BLaER1 treated with 17β-estradiol and CSF1 and Interleukin-3, amounts not matched to agents 10 nM and 100 nM (cell line): ENCODE data around the gene TPSG1.
"Not testable (repeated sequence)": the region's sequence is repeated elsewhere in the genome, so short reads cannot be mapped to it uniquely, and the experiment has no call there.

Experiments
- H3K27ac ChIP-seq, 11 experiments: shearing (Covaris generic); formaldehyde crosslinking; 2 replicates each; pipeline ENCODE4 v1.8.1; 2022
- H3K27me3 ChIP-seq, 11 experiments: shearing (Covaris generic); formaldehyde crosslinking; 2 replicates each; pipeline ENCODE4 v1.8.1; 2022
- H3K36me3 ChIP-seq, 11 experiments: shearing (Covaris generic); formaldehyde crosslinking; 2 replicates each; pipeline ENCODE4 v1.8.1; 2022
- H3K4me1 ChIP-seq, 10 experiments: shearing (Covaris generic); formaldehyde crosslinking; 2 replicates each; pipeline ENCODE4 v1.8.1; 2022
- H3K4me2 ChIP-seq, 11 experiments: shearing (Covaris generic); formaldehyde crosslinking; 2 replicates each; pipeline ENCODE4 v1.8.1; 2022
- H3K4me3 ChIP-seq, 10 experiments: shearing (Covaris generic); formaldehyde crosslinking; 2 replicates each; pipeline ENCODE4 v1.8.1; 2022
- H3K9ac ChIP-seq, 11 experiments: shearing (Covaris generic); formaldehyde crosslinking; 2 replicates each; pipeline ENCODE4 v1.8.1; 2022
- H3K9me3 ChIP-seq, 11 experiments: shearing (Covaris generic); formaldehyde crosslinking; replicated peaks in 1 of 11; 2 replicates each; pipeline ENCODE4 v1.8.1; 2022
- H4K20me1 ChIP-seq, 11 experiments: shearing (Covaris generic); formaldehyde crosslinking; 2 replicates each; pipeline ENCODE4 v1.8.1; 2022
- Cebpa-rat ChIP-seq, 11 experiments: shearing (Covaris generic); IDR thresholded peaks; 2 replicates each; pipeline ENCODE4 v1.8.1; 2022

Gene TPSG1

GRCh38 chr16:1258906-1259759 lies 34.1 kb upstream of the TPSG1 start:
- no peak for TF ChIP-seq Cebpa-rat (IDR thresholded peaks at IDR 0.05)
- Histone ChIP-seq H3K4me1 (peaks cover 0 to 27% (median 18%) of the 10 kb centered on the region in 10 experiments; a peak in 13 of 20 replicates), H3K4me3 (peak overlapping the region in 2 of 10 experiments; percentile 18 to 51; a peak in 2 of 20 replicates), H3K36me3 (no peaks in the 10 kb centered on the region), H3K4me2 (peak overlapping the region; percentile 5 to 87 (median 58); a peak in 20 of 22 replicates), H3K27me3 (peaks cover 64 to 79% (median 72%) of the 10 kb centered on the region in 11 experiments), H3K9me3 (no peaks in the 10 kb centered on the region), H4K20me1 (peaks cover 0 to 66% (median 24%) of the 10 kb centered on the region in 11 experiments; a peak in 15 of 22 replicates), H3K27ac (no peak overlapping the region), H3K9ac (peak overlapping the region in 3 of 11 experiments; percentile 5 to 66 (median 19); a peak in 2 of 22 replicates)

GRCh38 chr16:1258225-1258600 lies 33.1 kb upstream of the TPSG1 start:
- Histone ChIP-seq H3K36me3 (no peaks in the 10 kb centered on the region), H3K4me1 (peaks cover 0 to 27% (median 18%) of the 10 kb centered on the region in 10 experiments; a peak in 13 of 20 replicates), H3K27me3 (peaks cover 61 to 71% (median 65%) of the 10 kb centered on the region in 11 experiments), H3K9me3 (no peaks in the 10 kb centered on the region), H3K27ac (no peak overlapping the region), H3K9ac (no peak overlapping the region), H3K4me3 (no peak overlapping the region), H4K20me1 (peaks cover 0 to 57% (median 24%) of the 10 kb centered on the region in 11 experiments; a peak in 15 of 22 replicates), H3K4me2 (no peak overlapping the region)
- no peak for TF ChIP-seq Cebpa-rat (IDR thresholded peaks at IDR 0.05)

- no peaks in the 10 kb centered on the region for H3K36me3 ChIP-seq
- H3K27ac ChIP-seq: no peak overlapping the region
- peaks cover 0 to 52% (median 24%) of the 10 kb centered on the region in 11 experiments; a peak in 15 of 22 replicates for H4K20me1 ChIP-seq
- H3K9me3 ChIP-seq: no peaks in the 10 kb centered on the region
- H3K4me1 ChIP-seq: peaks cover 0 to 27% (median 18%) of the 10 kb centered on the region in 10 experiments; a peak in 13 of 20 replicates
- no peak overlapping the region for H3K9ac ChIP-seq
- no peak for TF ChIP-seq Cebpa-rat (IDR thresholded peaks at IDR 0.05)
- H3K4me3 ChIP-seq: no peak overlapping the region
- H3K4me2 ChIP-seq: no peak overlapping the region
- H3K27me3 ChIP-seq: peaks cover 56 to 68% (median 59%) of the 10 kb centered on the region in 11 experiments
These were observed 32.6 kb upstream of the TPSG1 start for GRCh38 chr16:1257561-1258224.

- no peak for TF ChIP-seq Cebpa-rat (IDR thresholded peaks at IDR 0.05)
- peaks cover 0 to 27% (median 18%) of the 10 kb centered on the region in 10 experiments; a peak in 13 of 20 replicates for H3K4me1 ChIP-seq
- peaks cover 0 to 44% (median 24%) of the 10 kb centered on the region in 11 experiments; a peak in 15 of 22 replicates for H4K20me1 ChIP-seq
- peaks cover 48 to 60% (median 52%) of the 10 kb centered on the region in 11 experiments for H3K27me3 ChIP-seq
- no peaks in the 10 kb centered on the region for H3K9me3 ChIP-seq
- H3K9ac ChIP-seq: no peak overlapping the region
- H3K36me3 ChIP-seq: no peaks in the 10 kb centered on the region
- no peak overlapping the region for H3K4me3 ChIP-seq
- H3K27ac ChIP-seq: no peak overlapping the region
- H3K4me2 ChIP-seq: no peak overlapping the region
These were observed 31.8 kb upstream of the TPSG1 start for GRCh38 chr16:1256874-1257322.

- H3K9ac ChIP-seq, H3K36me3 ChIP-seq, H3K4me3 ChIP-seq, H3K27ac ChIP-seq, H3K9me3 ChIP-seq: not testable (repeated sequence)
- peaks cover 0 to 26% (median 17%) of the 10 kb centered on the region in 10 experiments; a peak in 13 of 20 replicates for H3K4me1 ChIP-seq
- H3K27me3 ChIP-seq: peaks cover 43 to 55% (median 46%) of the 10 kb centered on the region in 11 experiments
- peaks cover 0 to 39% (median 20%) of the 10 kb centered on the region in 11 experiments; a peak in 15 of 22 replicates for H4K20me1 ChIP-seq
- H3K4me2 ChIP-seq: peak overlapping the region in 2 of 11 experiments; percentile 34 to 57; a peak in 1 of 22 replicates
These were observed 31.3 kb upstream of the TPSG1 start for GRCh38 chr16:1256296-1256873.

- peak within 1 kb of the TSS in 6 of 11 experiments; percentile 11 to 57 (median 35); a peak in 9 of 22 replicates for H3K4me2 ChIP-seq
- not testable (repeated sequence) for H3K36me3 ChIP-seq, H3K9me3 ChIP-seq, H3K9ac ChIP-seq, H3K4me3 ChIP-seq, H3K27ac ChIP-seq
- H3K4me1 ChIP-seq: peaks cover 0 to 22% (median 13%) of the 10 kb centered on the region in 10 experiments; a peak in 13 of 20 replicates
- peaks cover 0 to 30% (median 16%) of the 10 kb centered on the region in 11 experiments; a peak in 14 of 22 replicates for H4K20me1 ChIP-seq
- H3K27me3 ChIP-seq: peaks cover 34 to 50% (median 38%) of the 10 kb centered on the region in 11 experiments
These were observed 30.4 kb upstream of the TPSG1 start, which contains the start of gene TPSD1 for GRCh38 chr16:1255276-1256122. Gene TPSD1 (plus strand): TSS chr16:1256069. CDS start chr16:1256281, 212 bp downstream.

- H4K20me1 ChIP-seq: peaks cover 0 to 23% (median 10%) of the 10 kb centered on the region in 11 experiments; a peak in 12 of 22 replicates
- not testable (repeated sequence) for H3K9me3 ChIP-seq, H3K27ac ChIP-seq, H3K36me3 ChIP-seq, H3K4me3 ChIP-seq, H3K4me2 ChIP-seq, H3K9ac ChIP-seq
- H3K4me1 ChIP-seq: peaks cover 0 to 22% (median 13%) of the 10 kb centered on the region in 10 experiments; a peak in 13 of 20 replicates
- H3K27me3 ChIP-seq: peaks cover 27 to 43% (median 31%) of the 10 kb centered on the region in 11 experiments
These were observed 29.8 kb upstream of the TPSG1 start for GRCh38 chr16:1254821-1255220.

GRCh38 chr16:1253701-1254364 lies 28.8 kb upstream of the TPSG1 start:
- not testable (repeated sequence) for H3K4me3 ChIP-seq, H3K36me3 ChIP-seq, H3K9ac ChIP-seq, H3K4me2 ChIP-seq, H3K27ac ChIP-seq, H3K9me3 ChIP-seq
- Histone ChIP-seq H3K4me1 (peaks cover 0 to 15% (median 6%) of the 10 kb centered on the region in 10 experiments; a peak in 13 of 20 replicates), H4K20me1 (peaks cover 0 to 15% (median under 1%) of the 10 kb centered on the region in 11 experiments; a peak in 7 of 22 replicates), H3K27me3 (peaks cover 17 to 33% (median 21%) of the 10 kb centered on the region in 11 experiments)

- H3K4me2 ChIP-seq, H3K27me3 ChIP-seq, H4K20me1 ChIP-seq, H3K36me3 ChIP-seq, H3K9ac ChIP-seq, H3K4me3 ChIP-seq, H3K27ac ChIP-seq, H3K9me3 ChIP-seq: not testable (repeated sequence)
- H3K4me1 ChIP-seq: peaks cover 7 to 28% (median 22%) of the 10 kb centered on the region in 10 experiments; a peak in 17 of 20 replicates
These were observed 24.1 kb upstream of the TPSG1 start for GRCh38 chr16:1249031-1249755.

GRCh38 chr16:1247903-1248537 lies 23.0 kb upstream of the TPSG1 start:
- not testable (repeated sequence) for H3K27me3 ChIP-seq, H3K9me3 ChIP-seq, H4K20me1 ChIP-seq, H3K27ac ChIP-seq, H3K4me2 ChIP-seq, H3K36me3 ChIP-seq, H3K4me3 ChIP-seq, H3K9ac ChIP-seq
- H3K4me1 ChIP-seq: peaks cover 7 to 28% (median 22%) of the 10 kb centered on the region in 10 experiments; a peak in 17 of 20 replicates
